GM19099 (cell line): Measurements from ENCODE around the gene SIDT2.

Source experiments
- POLR2A ChIP-seq: IDR thresholded peaks from 3 replicates; pipeline ENCODE4 v1.6.1; 2011; ENCODE audit warnings: low read depth; ENCODE audit not compliant: insufficient read length; ENCODE audit errors: extremely low read depth

Gene SIDT2

DNA sequence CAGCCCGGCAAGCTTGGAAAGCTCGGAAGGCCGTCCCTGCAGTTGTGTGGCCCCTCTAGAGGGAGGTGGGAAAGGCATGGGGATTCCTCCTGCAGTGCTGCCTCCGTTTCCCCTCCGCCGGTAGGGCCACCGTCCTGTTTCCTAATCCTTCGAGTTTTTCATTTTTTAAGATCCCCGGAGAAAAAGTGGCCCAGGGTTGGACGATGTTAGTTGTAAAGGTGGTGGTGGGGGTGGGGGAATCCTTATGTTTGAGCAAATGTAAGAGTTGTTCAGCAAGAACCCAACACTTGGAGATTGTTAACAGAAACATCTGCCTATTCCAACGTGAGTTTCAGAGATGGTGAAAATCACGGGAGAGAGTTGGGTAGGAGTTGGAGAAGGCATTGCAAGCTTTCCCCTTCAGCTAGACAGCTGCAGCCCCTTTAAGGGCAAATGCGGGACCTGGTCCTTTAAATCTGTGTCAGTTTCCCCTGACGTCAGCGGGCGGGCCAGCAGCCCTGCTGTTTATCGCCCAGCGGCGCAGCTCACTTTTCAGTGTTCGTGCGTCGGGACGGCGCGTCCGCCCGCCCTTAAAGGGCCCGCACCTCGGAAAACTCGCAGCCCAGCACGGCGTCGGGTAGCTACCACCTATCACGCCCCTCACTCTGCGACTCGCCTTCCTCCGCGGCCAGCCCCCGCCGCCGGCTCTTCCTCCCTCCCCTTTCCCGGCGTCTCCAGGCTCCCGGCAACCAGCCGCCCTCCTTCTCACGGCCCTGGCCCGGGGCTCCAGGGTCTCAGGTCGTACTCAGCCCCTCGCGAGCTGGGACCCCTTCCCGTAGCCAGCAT lies at the start of gene SIDT2:
SIDT2 (plus strand) TSS at position 534 of the 825 bp plus-strand sequence. CDS start 521 bp downstream, outside the sequence.
- TF ChIP-seq POLR2A: peak; percentile 72

DNA sequence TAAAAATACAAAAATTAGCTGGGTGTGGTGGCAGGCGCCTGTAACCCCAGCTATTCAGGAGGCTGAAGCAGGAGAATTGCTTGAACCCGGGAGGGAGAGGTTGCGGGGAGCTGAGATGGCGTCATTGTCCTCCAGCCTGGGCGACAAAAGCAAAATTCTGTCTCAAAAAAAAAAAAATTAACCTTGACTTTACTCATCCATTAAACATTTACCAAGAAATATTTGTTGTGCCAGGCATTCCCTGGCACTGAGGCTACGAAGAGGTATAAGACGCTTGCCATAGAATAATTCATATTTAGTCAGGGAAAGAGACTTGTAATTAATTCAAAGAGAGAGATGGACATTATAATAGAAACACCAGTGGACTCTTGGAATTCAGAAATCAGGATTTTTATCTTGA lies 47.7 kb upstream of the SIDT2 start:
- TF ChIP-seq POLR2A: no peak

DNA sequence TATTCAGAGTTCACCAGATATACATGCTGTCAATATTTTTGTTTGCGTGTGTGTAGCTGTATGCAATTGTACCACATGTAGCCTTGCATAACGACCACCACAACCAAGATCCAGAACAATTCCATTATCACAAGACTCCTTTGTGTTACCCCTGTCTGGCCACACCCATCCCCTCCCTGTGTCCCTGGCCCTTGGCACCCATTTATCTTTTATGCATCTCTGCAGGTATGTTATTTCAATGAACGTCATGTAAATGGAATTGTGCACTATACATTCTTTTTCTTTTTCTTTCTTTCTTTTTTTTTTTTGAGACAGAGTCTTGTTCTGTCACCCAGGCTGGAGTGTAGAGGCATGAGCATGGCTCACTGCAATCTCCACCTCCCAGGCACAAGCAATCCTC lies 44.1 kb upstream of the SIDT2 start:
- TF ChIP-seq POLR2A: no peak

DNA sequence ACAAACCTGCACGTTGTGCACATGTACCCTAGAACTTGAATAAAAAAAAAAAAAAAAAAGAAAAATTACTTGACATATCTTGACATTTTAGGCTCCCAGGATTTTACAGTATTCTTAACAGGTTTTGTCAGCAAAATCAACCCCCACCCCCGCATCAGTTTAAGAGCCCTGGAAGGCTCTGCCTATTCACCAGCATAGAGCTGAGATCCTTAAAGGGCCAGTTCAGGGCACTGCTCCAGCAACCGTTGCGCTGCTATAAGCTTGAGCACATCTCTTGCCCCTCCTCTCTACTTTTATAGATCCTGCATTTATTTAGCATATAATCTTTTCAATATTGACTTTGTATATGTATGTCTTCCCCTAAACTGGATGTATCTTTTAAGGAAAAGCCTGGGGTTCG lies 35.2 kb upstream of the SIDT2 start:
- no peak for TF ChIP-seq POLR2A

DNA sequence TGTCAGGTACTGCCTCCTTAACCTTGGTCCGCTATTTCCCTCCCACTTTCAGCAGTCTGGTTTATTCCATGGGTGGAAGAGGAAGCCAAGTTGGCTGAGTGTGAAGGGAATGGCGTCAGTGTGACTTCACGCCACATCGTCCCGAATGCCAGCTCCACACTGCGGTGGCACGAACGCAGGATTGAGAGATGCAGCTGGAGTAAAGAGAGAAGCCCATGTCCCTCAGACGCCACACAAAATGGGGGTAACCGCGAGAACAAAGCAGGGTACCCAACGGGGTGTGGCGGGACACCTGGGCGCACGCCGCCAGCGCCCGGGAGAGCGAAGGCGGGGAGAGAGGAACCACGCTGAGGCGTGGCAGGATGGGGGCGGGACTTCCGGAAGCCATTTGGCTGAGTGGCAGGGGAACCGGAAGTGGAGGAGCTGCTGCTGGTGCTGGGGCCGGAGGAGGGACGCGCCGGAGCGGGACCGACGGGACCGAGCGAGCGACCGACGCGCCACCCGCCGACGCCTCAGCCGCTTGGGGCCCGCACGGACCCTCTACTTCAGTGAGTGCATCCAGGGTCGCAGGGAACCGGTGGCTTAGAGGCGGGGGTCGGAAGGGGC lies 34.6 kb upstream of the SIDT2 start, which contains the start of gene PAFAH1B2:
PAFAH1B2 (plus strand) TSS at position 417 of the 606 bp plus-strand sequence. CDS start 8,161 bp downstream, outside the sequence.
- TF ChIP-seq POLR2A: peak; percentile 83

DNA sequence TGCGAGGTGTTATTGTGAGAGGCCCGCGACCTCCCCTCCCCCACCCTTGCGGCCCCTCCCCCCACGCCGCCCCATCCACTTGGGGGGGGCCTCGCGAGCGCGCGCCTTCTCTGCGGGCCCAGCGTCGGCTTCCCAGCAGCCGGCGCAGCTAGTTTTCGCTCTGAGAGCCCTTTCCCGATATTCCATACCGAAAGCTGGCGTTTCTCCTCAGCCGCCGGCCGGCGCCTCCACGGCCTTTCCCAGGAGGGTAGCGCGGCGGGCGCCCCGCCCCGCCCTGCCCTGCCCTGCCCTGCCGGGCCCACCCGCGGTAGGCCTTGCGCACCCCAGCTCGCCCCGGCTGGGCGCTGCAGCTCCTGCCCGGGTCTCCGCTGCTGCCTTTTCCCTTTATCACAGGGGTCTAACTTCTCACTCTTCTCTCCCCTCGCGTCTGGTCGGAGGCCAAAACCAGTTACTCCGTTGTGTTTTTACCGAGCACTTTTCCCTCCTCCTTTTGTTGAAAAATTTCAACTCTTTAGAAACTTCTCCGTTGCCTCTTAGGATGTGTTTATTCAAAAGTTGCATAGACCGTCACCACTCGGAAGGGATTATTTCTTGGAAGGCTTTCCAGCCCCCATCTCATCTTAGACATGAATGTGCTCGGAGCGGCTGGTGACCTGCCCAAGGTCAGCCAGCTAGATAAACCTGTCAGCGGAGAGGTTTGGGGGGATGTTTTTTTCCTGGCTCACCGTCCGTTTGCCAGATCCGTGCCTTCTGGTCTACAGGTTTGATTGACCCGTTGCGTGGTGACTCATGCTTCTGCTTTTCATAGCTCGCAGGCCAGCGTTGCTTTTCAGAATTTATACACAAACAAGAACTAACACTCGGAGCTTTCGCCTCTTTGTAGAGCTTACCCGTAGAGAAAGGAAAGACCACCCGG lies 33.8 kb upstream of the SIDT2 start:
- TF ChIP-seq POLR2A: no peak

DNA sequence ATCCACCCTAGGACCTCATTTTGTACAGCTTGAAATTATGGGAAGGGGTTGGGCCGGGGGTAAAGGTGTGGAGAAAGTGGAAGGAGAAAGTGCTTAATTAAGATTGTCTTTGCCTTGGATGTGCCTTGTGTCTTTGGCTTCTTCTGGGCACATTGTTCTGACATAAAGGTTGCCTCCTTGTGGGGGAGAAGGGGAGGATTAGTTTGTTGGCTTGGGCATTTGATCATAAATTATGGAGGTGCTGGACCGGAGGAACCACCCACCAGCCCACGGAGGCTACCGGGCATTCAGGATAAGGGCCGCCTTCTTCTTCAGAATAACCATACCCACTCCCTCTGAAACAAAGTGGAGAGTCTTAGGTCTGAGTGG lies 33.2 kb upstream of the SIDT2 start:
- no peak for TF ChIP-seq POLR2A

DNA sequence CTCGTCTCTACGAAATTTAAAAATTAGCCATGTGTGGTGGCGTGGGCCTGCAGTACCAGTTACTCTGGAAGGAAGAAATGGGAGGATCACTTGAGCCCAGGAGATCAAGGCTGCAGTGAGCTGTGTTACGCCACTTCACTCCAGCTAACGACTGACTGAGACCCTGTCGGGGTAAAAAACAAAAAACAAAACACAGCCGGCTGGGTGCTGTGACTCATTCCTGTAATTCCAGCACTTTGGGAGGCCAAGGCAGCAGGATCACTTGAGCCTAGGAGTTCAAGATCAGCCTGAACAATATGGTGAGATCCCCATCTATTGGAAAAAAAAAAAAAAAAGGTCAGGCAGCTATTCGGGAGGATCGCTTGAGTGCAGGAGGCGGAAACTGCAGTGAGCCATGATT lies 32.0 kb upstream of the SIDT2 start:
- no peak for TF ChIP-seq POLR2A

DNA sequence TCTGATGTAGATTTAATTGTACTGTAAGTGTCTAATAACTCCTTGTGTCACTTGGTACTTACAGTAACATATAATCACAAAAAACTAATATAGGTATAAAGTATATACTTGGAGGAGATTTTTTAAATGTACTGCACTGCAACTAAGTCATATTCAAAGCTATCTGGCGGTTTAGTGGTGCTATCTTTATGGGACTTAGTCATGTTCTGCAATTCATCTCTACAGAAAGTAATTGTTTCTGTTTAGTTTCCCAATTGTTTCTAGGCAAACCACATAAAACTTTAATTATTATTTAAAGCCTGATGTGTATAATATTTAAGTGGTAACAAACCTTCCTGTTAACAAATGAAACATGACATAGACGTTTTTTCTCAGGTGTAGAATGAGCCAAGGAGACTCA lies 26.5 kb upstream of the SIDT2 start:
- no peak for TF ChIP-seq POLR2A

DNA sequence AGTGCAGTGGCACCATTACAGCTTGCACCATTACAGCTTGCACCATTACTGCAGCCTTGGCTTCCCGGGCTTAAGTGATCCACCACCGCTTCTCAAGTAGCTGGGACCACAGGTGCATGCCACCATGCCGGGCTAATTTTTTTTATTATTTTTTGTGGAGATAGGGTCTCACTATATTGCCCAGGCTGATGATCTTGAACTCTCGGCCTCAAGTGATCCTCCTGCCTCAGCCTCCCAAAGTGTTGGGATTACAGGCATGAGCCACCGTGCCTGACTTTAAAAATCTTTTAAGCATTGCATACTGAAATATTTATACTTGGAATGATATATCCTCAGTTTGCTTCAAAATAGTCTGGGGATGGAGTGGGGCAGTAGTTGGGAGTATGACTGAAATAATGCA lies 24.1 kb upstream of the SIDT2 start:
- TF ChIP-seq POLR2A: no peak

DNA sequence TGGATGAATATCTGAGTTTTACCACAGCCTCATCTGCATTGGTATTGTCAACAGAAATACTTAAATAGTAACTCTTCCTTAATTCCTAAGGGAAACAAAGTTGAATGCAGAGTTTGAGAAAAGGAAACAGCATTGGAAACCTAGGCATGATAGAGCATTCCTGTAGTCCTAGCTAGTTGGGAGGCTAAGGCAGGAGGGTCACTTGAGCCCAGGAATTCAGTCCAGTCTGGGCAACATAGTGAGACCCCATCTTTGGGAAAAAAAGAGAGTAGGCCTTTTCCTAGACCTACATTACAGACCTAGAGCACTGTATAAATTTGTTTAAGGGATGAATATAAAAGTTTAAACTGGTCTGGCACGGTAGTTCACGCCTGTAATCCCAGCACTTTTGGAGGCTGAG lies 21.0 kb upstream of the SIDT2 start:
- TF ChIP-seq POLR2A: no peak

DNA sequence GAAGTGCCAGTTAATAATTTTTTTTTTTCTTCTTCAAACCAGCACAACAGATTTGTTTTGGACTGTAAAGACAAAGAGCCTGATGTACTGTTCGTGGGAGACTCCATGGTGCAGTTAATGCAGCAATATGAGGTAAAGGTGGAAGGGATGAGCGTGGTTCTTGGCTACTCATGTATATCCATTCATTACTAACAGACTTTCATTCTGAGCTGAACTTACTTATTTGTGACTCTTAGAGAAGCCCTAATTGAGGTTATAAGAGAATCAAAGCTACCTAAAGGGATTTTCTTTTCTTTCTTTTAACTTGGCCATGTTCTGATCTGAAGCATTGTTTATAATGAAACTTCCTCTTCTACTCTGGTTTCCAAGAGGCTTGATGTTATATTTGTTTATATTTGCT lies 18.7 kb upstream of the SIDT2 start:
- no peak for TF ChIP-seq POLR2A

DNA sequence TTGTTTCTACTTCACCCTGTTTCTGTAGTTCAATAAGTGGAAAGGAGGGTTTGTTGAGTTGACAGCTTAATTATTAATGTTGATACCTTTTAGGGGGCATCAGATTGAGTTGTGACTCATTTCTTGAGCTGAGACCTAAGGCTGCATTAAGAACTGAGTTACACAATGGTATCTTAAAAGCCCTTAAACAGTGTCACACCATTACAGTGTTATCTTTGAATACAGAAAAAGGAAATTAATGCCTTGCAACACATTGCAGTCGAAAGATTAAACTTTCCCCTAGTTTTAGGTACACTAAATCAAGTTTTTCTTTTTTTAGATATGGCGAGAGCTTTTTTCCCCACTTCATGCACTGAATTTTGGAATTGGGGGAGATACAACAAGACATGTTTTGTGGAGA lies 17.7 kb upstream of the SIDT2 start:
- no peak for TF ChIP-seq POLR2A

DNA sequence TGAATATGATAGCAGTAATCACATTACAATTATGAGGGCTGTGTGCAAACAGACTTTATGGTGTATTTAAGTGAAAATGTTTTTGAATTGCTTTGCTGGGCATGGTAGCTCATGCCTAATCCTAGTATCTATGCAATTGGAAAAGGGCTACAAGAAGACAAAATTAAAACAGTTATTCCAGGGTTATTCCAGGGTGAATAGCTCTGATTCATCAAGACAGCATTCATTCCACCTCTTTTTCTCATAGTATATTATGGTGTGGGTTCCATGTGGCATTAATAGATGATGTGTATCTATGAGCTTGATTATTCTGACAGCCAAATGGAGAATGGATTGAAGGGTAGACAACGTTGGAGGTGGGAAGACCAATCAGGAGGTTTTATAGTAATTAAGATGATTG lies 12.1 kb upstream of the SIDT2 start:
- TF ChIP-seq POLR2A: no peak

DNA sequence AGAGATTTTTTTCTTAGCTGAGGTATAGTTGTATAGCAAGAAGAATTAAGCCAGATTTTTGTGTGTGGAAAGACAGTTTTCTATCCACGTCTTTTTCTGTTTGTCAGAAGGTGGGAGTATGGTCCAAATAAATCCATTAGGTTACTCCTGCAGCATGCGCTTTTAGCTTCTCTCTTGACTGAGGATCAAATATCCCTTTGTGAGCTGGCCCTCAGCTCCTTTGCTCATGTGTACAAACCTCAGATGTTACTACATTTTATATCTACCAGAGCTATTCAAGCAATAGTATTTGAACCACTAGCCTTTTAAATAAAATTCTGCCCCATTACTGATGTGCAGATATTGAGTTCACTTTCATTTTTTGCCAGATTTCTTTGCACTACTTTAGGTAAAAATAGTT lies 8.8 kb upstream of the SIDT2 start:
- no peak for TF ChIP-seq POLR2A

DNA sequence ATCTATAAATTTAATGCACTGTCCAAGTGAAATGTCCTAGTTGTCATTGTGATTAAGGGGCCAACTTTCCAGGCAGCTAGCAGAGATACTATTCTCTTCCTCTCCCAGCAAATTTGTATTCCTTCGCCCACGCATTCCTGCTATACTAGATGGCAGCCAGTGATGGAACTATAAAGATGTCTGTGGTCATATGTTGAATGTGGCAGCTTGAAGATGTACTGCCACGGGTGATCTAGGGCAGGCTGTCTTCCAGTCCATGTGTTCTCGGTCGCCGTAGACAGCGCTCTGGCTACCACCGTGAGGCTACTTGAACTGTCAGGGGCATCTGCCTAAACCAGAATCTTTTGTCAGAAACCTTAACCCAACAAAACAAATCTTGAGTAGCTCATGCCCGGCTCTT lies 8.3 kb upstream of the SIDT2 start:
- TF ChIP-seq POLR2A: no peak

DNA sequence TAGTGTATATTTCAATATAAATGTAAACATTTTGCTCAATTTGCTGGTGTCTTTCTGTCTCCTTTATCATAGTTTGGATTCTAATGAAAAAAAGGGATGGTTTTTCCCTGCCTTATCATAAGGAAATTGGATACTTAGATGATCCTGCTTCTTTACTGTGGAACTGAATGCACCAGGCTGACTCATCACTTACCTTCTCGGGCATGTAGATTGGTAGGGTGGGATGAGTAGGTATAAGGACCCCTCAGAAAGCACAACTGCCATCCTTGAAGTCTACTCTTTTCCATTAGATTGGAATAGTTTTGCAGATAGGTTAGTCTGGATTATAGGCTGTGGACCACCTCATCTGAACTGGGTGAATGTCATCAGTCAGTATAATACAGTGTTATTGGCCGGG lies 7.5 kb upstream of the SIDT2 start:
- TF ChIP-seq POLR2A: no peak
